GM19328 (cell line): ENCODE measurements around the gene NOP9.
A peak's percentile ranks its signal among the peaks of the same experiment; 100 is the strongest.

Experiments
- ATAC-seq: cut with Tn5 transposase; IDR thresholded peaks from one replicate; pipeline ENCODE4 v1.9.1; 2021; ENCODE audit warnings: mild to moderate bottlenecking, moderate library complexity; ENCODE audit not compliant: unreplicated experiment

Gene NOP9

GRCh38 chr14:24299255-24300191, at the start of gene NOP9, which contains the start of gene DHRS1:
TSS of gene NOP9 (plus strand) at chr14:24299850. CDS start at chr14:24299955, 105 bp downstream.
TSS of gene DHRS1 (minus strand) at chr14:24299780. CDS start at chr14:24299106, 674 bp downstream.
- ATAC-seq = peak; percentile 53

- ATAC-seq = no peak
Observed at GRCh38 chr14:24250354-24250753, 49.3 kb upstream of the NOP9 start.

- no peak for ATAC-seq
Observed at GRCh38 chr14:24251880-24252288, 47.8 kb upstream of the NOP9 start.

GRCh38 chr14:24252289-24253124, 47.1 kb upstream of the NOP9 start:
- no peak for ATAC-seq

GRCh38 chr14:24253936-24254335, 45.7 kb upstream of the NOP9 start:
- no peak for ATAC-seq

GRCh38 chr14:24254630-24255392, 44.8 kb upstream of the NOP9 start:
- no peak for ATAC-seq

GRCh38 chr14:24255438-24255837, 44.2 kb upstream of the NOP9 start:
- ATAC-seq = no peak

GRCh38 chr14:24255931-24256711, 43.5 kb upstream of the NOP9 start:
- no peak for ATAC-seq

- ATAC-seq = no peak
Observed at GRCh38 chr14:24256960-24257359, 42.7 kb upstream of the NOP9 start.

GRCh38 chr14:24258119-24258518, 41.5 kb upstream of the NOP9 start:
- no peak for ATAC-seq

- no peak for ATAC-seq
Observed at GRCh38 chr14:24258548-24259265, 40.9 kb upstream of the NOP9 start.

GRCh38 chr14:24259282-24260025, 40.2 kb upstream of the NOP9 start:
- ATAC-seq = no peak

- no peak for ATAC-seq
Observed at GRCh38 chr14:24260026-24260779, 39.4 kb upstream of the NOP9 start.

- no peak for ATAC-seq
Observed at GRCh38 chr14:24260780-24261157, 38.9 kb upstream of the NOP9 start.

- no peak for ATAC-seq
Observed at GRCh38 chr14:24261256-24261968, 38.2 kb upstream of the NOP9 start.

- ATAC-seq = no peak
Observed at GRCh38 chr14:24261969-24262327, 37.7 kb upstream of the NOP9 start.
